Adipose tissue (tissue), 3 donors: ENCODE results near the gene SIM2. TPM values are rescaled to one million over a fixed set of nuclear protein-coding genes. Genes with fewer than 3 reads are reported as not detected.

ENCODE experiments used
- polyA plus RNA-seq, 3 donors: library from polyadenylated mRNA; stranded (reverse); fragments of 200-250 nt; gene quantifications; one replicate each; pipeline ENCODE4 v1.2.3, GENCODE V29; 2013
- donor health status: healthy with polysubstance abuse.
- donor health status: Bipolar disorder and iron deficiency.
- donor health status: healthy.

The SIM2 gene
- polyA plus RNA-seq, 3 donors, result 0.01 to 0.51 (median 0.34) TPM

Other genes starting within 250 kb of the SIM2 start
- gene CLDN14, start 219.0 kb upstream of the SIM2 start, polyA plus RNA-seq, result under 1 TPM in 2 of 3 donors, not detected in 1; 0.22 to 0.59 TPM